Nasal cavity respiratory epithelium epithelial cell of viscerocranial mucosa (primary cell): ENCODE data around the gene GDF2. TPM values are rescaled to one million over a fixed set of nuclear protein-coding genes. Genes with fewer than 3 reads are reported as not detected.

Experiments
- total RNA-seq: library from RNA; depleted of rRNA; stranded (reverse); fragments of >200 nt; gene quantifications from 2 replicates; pipeline ENCODE4 v1.2.3, GENCODE V29; 2014

Gene GDF2
- not detected in 2 replicates for total RNA-seq

GRCh38 chr10:47322300-47323061 is at the start of gene GDF2:
Gene GDF2, plus strand, starts transcription at chr10:47322454. Its CDS starts 215 bp downstream, at chr10:47322669.

DNA sequence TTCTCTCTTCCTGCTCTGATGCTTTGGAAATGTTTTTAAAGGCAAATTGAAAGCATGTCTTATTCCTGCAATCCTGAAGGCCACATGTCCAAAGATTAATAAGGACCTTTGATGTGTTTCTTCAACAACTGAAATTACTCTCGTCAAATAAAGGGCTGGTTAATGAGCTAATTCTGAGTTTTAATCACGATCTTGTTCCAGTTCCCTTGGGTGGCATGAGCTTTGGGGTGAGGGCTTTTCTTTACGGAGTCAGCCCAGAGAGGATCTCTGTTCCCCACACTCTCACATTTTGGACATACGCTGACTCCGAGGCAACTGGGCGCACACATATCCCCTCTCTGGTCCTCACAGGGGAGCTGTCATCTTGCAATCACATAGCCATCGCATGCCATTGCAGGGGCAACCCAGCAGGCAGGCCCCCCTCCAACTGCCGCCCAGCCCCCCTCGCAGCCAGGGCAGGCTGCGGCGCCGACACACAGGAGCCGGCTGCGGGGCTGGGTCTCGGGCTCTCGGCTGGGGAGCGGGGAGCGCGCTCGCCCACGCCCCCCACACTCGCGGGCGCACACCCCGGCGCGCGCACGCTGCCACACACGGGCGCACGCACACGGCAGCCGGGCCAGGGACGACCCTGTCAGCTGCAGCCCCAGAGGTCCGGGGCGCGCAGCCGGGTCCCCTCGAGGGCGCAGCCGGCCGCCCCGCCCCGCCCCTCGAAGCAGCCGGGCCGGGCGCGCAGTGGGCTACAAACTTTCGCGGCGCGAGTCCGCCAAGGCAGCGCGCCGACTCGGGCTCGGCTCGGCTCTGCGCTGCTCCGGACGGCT is 22.4 kb upstream of the GDF2 start, which contains the start of gene GDF10:
Gene GDF10, plus strand, starts transcription at position 587 of the 818 bp plus-strand sequence. CDS start 455 bp downstream, outside the sequence.

DNA sequence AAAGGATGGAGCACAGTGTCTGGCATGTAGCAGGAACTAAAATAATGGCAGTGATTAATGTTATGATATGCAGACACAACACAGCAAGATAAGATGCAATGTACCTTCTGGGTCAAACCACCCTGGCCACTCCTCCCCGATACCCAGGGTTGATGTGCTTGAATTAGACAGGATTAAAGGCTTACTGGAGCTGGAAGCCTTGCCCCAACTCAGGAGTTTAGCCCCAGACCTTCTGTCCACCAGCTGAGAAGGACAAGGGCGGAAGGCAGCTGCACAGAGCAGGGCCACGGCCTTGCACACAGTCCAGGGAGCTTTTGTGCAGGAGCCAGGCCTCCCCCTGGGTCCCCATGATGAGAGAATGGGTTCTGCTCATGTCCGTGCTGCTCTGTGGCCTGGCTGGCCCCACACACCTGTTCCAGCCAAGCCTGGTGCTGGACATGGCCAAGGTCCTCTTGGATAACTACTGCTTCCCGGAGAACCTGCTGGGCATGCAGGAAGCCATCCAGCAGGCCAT is 25.9 kb downstream of the GDF2 start, which contains the start of gene RBP3:
Gene RBP3, plus strand, starts transcription at position 226 of the 514 bp plus-strand sequence. Its CDS starts 122 bp downstream, at position 348.

Other genes with a start within 250 kb of the GDF2 start
- not detected in 2 replicates for gene GDF10, start 22.3 kb upstream of the GDF2 start, total RNA-seq
- gene RBP3, start 25.9 kb downstream of the GDF2 start, total RNA-seq = not detected in 2 replicates
- under 0.01 and 0.78 TPM in 2 replicates for gene ZNF488, start 61.8 kb downstream of the GDF2 start, total RNA-seq
- 37.3 and 267 TPM in 2 replicates for gene ANXA8, start 161.7 kb downstream of the GDF2 start, total RNA-seq
- 10.9 TPM in 1 of 2 replicates, not detected in the other for gene FAM25G, start 169.2 kb downstream of the GDF2 start, total RNA-seq
- 2.4 and 2.8 TPM in 2 replicates for gene AGAP9, start 201.2 kb downstream of the GDF2 start, total RNA-seq